Measurements from ENCODE around the gene AFAP1L2.

DNA sequence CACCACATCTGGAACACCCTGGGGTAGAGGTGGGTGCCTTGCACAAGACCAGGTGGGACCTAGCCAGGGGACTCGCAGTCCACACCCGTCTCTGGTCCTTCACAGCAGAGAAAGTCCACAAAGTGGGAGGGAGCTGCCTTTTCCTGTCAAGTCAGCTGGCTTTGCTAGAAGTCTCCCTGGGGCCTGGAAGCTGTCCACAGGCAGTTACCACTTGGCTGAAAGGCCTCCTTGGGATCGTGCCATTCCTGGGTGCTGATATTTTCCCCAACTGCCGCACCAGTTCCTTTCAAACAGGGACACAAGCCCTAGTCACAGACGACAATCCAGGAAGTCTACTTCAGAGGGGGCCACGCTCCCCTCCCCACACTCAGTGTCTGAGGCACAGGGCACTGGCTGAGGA, 75.4 kb downstream of the AFAP1L2 start:
- TF ChIP-seq POLR2AphosphoS5 (IDR thresholded peaks at IDR 0.05; ENCODE audit: low read depth, low read length) (no peak), TAF1 (IDR thresholded peaks at IDR 0.05; ENCODE audit: borderline replicate concordance, low read depth, low read length) (no peak)
